ENCODE measurements around the gene SH3BP1.

SH3BP1 gene

DNA sequence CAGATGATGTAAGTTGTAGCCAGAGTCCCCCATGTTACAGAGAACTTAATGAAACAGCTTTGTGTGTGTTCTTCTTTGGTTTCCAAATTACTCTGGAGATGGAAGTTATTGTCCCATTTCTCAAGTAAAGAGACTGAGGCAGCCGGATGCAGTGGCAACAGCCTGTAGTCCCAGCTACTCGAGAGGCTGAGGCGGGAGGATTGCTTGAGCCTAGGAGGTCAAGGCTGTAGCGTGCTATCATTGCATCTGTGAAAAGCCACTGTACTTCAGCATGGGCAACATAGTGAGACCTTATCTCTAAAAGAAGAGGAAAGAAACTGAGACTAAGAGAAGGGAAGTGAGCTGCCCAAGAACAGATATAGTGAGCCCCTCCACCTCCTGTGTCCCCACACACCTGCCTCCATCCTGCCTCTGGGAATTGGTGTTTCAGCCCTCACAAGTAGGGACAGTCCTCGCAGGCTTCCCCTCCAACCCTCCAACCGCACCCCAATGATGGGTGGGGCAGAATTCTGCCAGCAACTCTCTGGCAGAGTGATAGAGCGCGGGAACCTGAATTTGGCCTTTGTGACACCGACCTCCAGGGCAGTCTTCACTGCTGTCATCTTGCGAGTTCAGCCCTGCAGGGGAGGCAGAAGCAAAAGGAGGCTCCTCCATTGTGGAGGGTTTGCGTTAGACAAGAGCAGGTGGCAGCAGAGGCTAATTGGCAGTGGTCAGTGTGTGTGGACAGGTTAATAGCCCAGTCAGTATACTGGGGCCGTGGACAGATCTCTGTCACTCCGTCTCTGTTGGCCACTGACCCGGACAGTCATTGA, 20.6 kb downstream of the SH3BP1 start:
- no peak for DNase-seq (ENCODE audit: extremely low spot score)
- TF ChIP-seq, protein P1, sequence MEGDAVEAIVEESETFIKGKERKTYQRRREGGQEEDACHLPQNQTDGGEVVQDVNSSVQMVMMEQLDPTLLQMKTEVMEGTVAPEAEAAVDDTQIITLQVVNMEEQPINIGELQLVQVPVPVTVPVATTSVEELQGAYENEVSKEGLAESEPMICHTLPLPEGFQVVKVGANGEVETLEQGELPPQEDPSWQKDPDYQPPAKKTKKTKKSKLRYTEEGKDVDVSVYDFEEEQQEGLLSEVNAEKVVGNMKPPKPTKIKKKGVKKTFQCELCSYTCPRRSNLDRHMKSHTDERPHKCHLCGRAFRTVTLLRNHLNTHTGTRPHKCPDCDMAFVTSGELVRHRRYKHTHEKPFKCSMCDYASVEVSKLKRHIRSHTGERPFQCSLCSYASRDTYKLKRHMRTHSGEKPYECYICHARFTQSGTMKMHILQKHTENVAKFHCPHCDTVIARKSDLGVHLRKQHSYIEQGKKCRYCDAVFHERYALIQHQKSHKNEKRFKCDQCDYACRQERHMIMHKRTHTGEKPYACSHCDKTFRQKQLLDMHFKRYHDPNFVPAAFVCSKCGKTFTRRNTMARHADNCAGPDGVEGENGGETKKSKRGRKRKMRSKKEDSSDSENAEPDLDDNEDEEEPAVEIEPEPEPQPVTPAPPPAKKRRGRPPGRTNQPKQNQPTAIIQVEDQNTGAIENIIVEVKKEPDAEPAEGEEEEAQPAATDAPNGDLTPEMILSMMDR (IDR thresholded peaks at IDR 0.05; ENCODE audit: control extremely low read depth, extremely low read depth, low read depth, missing control alignments): no peak
- POLR2A ChIA-PET: interaction anchor here (5.5 kb wide), 1 partner anchor 16 kb away, joined by 39 read pairs; the partner anchor contains the start of gene LGALS1
- CTCF ChIA-PET: interaction anchor here (1.2 to 21.9 kb wide), 10 partner anchors 10 to 204 kb away, joined by 3 to 315 read pairs (median 9); partner anchors contain the start of genes GGA1, LGALS1 and NOL12

DNA sequence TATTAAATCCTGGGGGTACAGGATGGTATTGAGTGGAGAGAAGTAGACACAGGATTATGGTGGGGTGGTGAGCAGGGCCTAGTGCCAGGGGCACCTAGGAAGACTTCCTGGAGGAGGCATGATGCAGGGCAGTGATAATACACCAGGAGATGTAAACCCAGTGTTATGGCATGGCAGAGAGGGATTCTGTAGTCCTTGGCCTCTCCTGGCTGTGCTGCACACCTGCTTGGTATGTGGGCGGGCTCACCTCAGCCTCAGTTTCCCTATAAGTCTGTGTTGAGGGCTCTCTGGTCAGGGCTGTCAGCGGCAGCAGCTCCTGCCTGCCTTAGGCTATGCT, 21.2 kb downstream of the SH3BP1 start:
- DNase-seq (ENCODE audit: extremely low spot score): no peak
- ChIA-PET POLR2A (interaction anchor here (5.5 kb wide), 1 partner anchor 15 kb away, joined by 39 read pairs; the partner anchor contains the start of gene LGALS1), CTCF (interaction anchor here (1.2 to 21.9 kb wide), 8 partner anchors 10 to 203 kb away, joined by 3 to 315 read pairs (median 18); partner anchors contain the start of genes LGALS1 and NOL12)
- TF ChIP-seq, protein P1 (IDR thresholded peaks at IDR 0.05; ENCODE audit: control extremely low read depth, extremely low read depth, low read depth, missing control alignments): no peak

DNA sequence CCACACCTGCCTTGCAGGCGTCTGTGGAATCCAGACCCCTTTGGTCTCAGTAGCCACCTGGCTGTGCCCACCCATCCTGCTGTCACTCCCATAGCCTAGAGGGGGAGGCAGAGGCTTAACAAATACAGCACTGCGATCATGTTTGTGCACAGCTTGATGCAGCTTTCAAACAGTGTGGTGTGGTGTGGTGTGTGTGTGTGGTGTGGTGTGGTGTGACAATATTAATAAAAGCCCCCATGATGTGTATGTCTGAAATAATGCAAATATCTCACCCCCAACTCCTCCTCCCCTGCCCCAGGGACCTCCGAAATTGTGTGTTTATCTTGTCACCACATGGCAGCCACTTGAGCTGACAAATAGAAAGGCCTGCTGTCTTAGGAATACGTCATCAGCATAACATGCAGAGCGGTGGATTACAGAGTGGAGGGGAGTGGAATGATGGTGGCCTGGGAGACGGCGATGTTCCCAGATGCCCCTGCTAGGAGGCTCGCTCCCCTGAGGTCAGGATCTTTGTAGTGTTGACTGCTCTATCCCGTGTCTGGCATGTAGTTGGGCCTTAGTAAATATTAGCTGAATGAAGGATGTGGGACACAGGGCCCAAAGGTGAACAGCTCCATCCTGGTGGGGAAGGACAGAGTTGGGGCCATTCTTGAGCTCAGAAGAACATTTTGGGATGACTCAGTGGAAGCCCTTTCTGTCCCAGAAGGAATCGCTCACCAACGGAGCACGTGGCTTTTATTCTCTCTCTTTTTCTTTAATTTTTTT, 21.9 kb downstream of the SH3BP1 start:
- POLR2A ChIA-PET: interaction anchor here (0.6 to 5.5 kb wide), 3 partner anchors 8 to 15 kb away, joined by 3 to 39 read pairs (median 4); partner anchors contain the start of gene LGALS1
- TF ChIP-seq, protein P1 (IDR thresholded peaks at IDR 0.05; ENCODE audit: control extremely low read depth, extremely low read depth, low read depth, missing control alignments): peak; percentile 77
- no peak for DNase-seq (ENCODE audit: extremely low spot score)
- CTCF ChIA-PET: interaction anchor here (0.8 to 21.9 kb wide), 13 partner anchors 9 to 202 kb away, joined by 3 to 315 read pairs (median 4); partner anchors contain the start of genes LGALS1 and NOL12

DNA sequence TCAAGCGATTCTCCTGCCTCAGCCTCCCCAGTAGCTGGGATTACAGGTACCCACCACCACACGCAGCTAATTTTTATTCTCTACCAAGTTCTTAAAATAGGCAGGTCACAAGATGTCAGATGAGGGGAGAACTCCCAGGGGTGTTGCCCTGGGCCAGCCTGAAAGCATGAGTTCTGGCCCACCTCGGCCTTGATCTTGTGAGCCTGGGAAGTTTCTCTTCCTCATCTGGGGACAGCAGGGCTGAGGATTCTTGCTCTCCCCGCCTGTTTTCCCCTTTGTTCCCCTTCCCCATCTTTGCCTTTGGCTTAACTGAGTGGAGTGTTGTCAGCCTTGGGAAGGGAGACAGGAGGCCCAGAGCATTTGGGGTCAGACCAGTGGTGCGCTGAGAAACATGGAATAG, 22.6 kb downstream of the SH3BP1 start:
- TF ChIP-seq, protein P1 (IDR thresholded peaks at IDR 0.05; ENCODE audit: control extremely low read depth, extremely low read depth, low read depth, missing control alignments): no peak
- ChIA-PET POLR2A (interaction anchor here (0.9 to 5.5 kb wide), 2 partner anchors 9 to 14 kb away, joined by 3 to 39 read pairs; partner anchors contain the start of gene LGALS1), CTCF (interaction anchor here (0.9 to 21.9 kb wide), 10 partner anchors 10 to 202 kb away, joined by 3 to 315 read pairs (median 9); partner anchors contain the start of genes LGALS1 and NOL12)
- DNase-seq (ENCODE audit: extremely low spot score): no peak

DNA sequence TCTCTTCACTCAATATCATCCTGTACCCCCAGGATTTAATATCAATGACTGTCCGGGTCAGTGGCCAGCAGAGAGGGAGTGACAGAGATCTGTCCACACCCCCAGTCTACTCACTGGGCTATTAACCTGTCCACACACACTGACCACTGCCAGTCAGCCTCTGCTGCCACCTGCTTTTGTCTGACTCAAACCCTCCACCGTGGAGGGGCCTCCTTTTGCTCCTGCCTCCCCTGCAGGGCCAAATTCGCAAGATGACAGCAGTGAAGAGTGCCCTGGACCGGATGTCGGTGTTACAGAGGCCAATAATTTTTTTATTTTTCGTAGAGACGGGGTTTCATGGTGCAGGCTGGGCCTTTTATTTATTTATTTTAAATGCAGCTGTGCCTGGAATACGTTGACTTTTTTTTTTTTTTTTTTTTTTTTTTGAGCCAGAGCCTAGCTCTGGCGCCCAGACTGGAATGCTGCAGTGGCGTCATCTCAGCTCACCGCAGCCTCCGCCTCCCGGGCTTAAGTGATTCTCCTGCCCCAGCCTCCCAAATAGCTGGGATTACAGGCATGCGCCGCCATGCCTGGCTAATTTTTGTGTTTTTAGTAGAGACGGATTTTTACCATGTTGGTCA, 24.2 kb downstream of the SH3BP1 start:
- POLR2A ChIA-PET: interaction anchor here (0.6 kb wide), 2 partner anchors 20 to 541 kb away, joined by 3 to 5 read pairs; no protein-coding TSS in a partner anchor
- TF ChIP-seq, protein P1 (IDR thresholded peaks at IDR 0.05; ENCODE audit: control extremely low read depth, extremely low read depth, low read depth, missing control alignments): no peak
- CTCF ChIA-PET: interaction anchor here (1.5 to 21.9 kb wide), 5 partner anchors 8 to 57 kb away, joined by 5 to 315 read pairs (median 78); partner anchors contain the start of genes LGALS1 and NOL12
- no peak for DNase-seq (ENCODE audit: extremely low spot score)
